H1 (cell line): ENCODE data around the gene L3MBTL4. TPM values are rescaled to one million over a fixed set of nuclear protein-coding genes. Genes with fewer than 3 reads are reported as not detected.

Experiments used
- EZH2 ChIP-seq: fragments of 200-600 bp; sonication (generic); IDR thresholded peaks from 2 replicates; pipeline ENCODE4 v1.7.1; 2012; ENCODE audit warnings: low read depth, mild to moderate bottlenecking, moderate library complexity, low read length, inconsistent platforms; ENCODE audit not compliant: severe bottlenecking
- polyA plus RNA-seq, 7 experiments: library from polyadenylated mRNA; depleted of rRNA in 3 of 7; stranded (reverse) in 5 of 7; unstranded in 2 of 7; fragments of >200 nt in 5 of 7; fragments of 200-250 nt in 2 of 7; gene quantifications; 1 replicate in 5 of 7; 2 replicates in 1 of 7; 4 replicates in 1 of 7; pipeline versions ENCODE4 v1.2.1 to v1.2.3, GENCODE V29; 2011 to 2013; ENCODE audit warnings: missing spikeins in 2 of 7, mixed read lengths in 2 of 7
- total RNA-seq: library from RNA; stranded (reverse); fragmentation: NEBNext Ultra II Directional; extraction: Animal tissue kit (Norgen Biotek cat#: 25700); gene quantifications from 2 replicates; pipeline ENCODE4 v1.2.1, GENCODE V29; 2021

Gene L3MBTL4
- total and polyA plus RNA-seq, 2 of the 8 experiments (the other 6 are each of a cell fraction or from before 2014, with no cell fraction given): 1.0 to 2.1 TPM

GRCh38 chr18:6058941-6059340, 355.8 kb downstream of the L3MBTL4 start (continued):
- no peak for TF ChIP-seq EZH2
